Measurements from ENCODE around the gene CFAP61.

DNA sequence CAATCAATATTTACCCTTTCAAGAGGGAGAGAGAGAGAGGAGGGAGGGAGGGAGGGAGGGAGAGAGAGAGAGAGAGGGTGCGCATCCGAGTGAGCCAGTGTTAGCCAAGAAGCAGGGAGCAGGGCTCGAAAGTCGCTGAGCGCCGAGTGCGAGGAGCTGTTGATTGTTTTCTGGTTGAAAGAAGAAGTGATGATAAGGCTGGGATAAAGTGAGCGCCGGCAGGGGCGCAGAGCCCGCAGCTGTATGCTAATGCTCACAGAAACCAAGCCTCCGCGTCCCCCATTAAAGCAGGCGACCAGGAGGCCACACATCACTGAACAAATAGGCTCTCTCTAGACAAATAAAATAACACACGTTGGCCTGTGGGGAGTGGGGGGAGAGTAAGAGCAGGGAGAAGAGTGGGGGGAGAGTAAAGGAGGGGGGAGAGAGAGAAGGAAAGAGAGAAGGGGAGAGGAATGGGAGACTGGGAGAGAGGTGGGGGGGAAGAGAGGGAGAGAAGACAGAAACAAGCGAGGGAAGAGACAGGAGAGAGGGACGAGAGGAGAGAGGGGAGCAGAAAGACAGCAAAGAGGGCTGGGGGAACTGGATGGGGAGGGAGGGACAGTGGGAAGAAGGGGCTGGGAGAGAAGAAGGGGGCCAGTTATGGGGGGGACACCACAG is 310.6 kb downstream of the CFAP61 start:
- TF ChIP-seq, protein P1, sequence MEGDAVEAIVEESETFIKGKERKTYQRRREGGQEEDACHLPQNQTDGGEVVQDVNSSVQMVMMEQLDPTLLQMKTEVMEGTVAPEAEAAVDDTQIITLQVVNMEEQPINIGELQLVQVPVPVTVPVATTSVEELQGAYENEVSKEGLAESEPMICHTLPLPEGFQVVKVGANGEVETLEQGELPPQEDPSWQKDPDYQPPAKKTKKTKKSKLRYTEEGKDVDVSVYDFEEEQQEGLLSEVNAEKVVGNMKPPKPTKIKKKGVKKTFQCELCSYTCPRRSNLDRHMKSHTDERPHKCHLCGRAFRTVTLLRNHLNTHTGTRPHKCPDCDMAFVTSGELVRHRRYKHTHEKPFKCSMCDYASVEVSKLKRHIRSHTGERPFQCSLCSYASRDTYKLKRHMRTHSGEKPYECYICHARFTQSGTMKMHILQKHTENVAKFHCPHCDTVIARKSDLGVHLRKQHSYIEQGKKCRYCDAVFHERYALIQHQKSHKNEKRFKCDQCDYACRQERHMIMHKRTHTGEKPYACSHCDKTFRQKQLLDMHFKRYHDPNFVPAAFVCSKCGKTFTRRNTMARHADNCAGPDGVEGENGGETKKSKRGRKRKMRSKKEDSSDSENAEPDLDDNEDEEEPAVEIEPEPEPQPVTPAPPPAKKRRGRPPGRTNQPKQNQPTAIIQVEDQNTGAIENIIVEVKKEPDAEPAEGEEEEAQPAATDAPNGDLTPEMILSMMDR (IDR thresholded peaks at IDR 0.05; ENCODE audit: poor library complexity) = no peak
- TF ChIP-seq EZH2 (IDR thresholded peaks at IDR 0.05; ENCODE audit: borderline replicate concordance) = no peak
